Measurements from ENCODE around the gene ZMYND15. TPM values are rescaled to one million over a fixed set of nuclear protein-coding genes. Genes with fewer than 3 reads are reported as not detected.
A peak's percentile ranks its signal among the peaks of the same experiment; 100 is the strongest.

ZMYND15 gene
- total RNA-seq, 2 experiments from 2014 or later: not detected

DNA sequence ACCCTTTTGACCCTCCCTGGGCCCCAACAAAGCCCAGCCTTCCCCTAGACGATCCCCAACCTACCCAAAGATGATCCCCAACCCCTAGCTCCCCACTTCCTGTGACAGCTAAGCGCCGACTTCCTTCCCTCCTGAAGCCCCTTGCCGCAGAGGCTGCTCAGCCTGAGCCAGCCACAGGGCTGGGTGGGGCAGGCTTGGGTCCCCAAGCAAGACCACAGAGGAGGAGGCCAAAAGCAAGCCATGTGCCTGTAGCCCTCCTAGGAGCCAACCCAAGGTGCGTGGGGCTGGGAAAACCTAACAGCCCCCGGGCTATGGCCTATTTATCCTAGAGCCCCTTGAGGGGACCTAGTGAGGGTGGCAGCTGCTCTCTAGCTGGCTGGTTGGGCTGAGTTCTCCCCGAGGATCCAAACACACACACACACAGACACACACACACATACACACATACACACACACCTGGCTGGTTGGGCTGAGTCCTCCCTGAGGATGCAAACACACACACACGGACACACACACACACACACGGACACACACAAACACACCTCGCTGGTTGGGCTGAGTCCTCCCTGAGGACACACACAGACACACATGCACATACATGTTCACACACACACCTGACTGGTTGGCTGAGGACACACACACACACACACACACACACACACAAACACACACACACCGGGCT, 24.4 kb upstream of the ZMYND15 start:
- Mint-ChIP-seq H3K4me3 (peak overlapping the region; percentile 68), H3K9me3 (no peaks in the 10 kb centered on the region), H3K4me1 (ENCODE audit: low read depth) (peaks cover 40% of the 10 kb centered on the region), H3K36me3 (ENCODE audit: low read depth) (peaks cover 53% of the 10 kb centered on the region), H3K27ac (peak overlapping the region; percentile 86), H3K27me3 (no peaks in the 10 kb centered on the region)
- TF ChIP-seq, protein P1, sequence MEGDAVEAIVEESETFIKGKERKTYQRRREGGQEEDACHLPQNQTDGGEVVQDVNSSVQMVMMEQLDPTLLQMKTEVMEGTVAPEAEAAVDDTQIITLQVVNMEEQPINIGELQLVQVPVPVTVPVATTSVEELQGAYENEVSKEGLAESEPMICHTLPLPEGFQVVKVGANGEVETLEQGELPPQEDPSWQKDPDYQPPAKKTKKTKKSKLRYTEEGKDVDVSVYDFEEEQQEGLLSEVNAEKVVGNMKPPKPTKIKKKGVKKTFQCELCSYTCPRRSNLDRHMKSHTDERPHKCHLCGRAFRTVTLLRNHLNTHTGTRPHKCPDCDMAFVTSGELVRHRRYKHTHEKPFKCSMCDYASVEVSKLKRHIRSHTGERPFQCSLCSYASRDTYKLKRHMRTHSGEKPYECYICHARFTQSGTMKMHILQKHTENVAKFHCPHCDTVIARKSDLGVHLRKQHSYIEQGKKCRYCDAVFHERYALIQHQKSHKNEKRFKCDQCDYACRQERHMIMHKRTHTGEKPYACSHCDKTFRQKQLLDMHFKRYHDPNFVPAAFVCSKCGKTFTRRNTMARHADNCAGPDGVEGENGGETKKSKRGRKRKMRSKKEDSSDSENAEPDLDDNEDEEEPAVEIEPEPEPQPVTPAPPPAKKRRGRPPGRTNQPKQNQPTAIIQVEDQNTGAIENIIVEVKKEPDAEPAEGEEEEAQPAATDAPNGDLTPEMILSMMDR (IDR thresholded peaks at IDR 0.05): no peak
- intact Hi-C loops (cut with micrococcal nuclease): no loop called here
- ATAC-seq (peak; percentile 5), DNase-seq (peak; percentile 67)
- CTCF ChIA-PET: interaction anchor here (1.2 to 1.3 kb wide), 2 partner anchors 75 to 294 kb away, joined by 3 to 5 read pairs; no protein-coding TSS in a partner anchor
- POLR2A ChIA-PET: interaction anchor here (0.6 to 1.5 kb wide), 4 partner anchors 11 to 59 kb away, joined by 3 to 5 read pairs (median 4); no protein-coding TSS in a partner anchor

DNA sequence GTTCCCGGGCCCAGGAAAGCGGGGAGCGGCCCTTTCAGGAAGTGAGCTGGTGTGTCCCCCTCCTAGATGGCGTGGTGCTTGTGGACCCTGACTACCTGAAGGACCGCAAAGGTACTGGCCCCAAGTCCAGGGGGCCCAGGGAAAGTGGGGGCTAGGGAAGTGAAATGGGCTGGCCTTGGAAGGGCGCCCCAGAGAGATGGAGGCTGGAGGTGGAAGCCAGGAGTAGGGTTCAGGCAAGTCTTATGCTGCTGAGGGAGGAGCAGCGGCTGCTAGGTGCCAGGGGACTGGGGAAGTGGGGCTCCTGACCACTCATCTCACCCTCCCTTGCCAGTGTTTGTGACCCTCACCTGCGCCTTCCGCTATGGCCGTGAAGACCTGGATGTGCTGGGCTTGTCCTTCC, 23.6 kb upstream of the ZMYND15 start:
- intact Hi-C loops (cut with micrococcal nuclease): no loop called here
- TF ChIP-seq, protein P1 (IDR thresholded peaks at IDR 0.05): no peak
- POLR2A ChIA-PET: interaction anchor here (0.5 to 1.5 kb wide), 4 partner anchors 10 to 243 kb away, joined by 3 to 5 read pairs (median 3); no protein-coding TSS in a partner anchor
- Mint-ChIP-seq H3K4me1 (ENCODE audit: low read depth) (peaks cover 40% of the 10 kb centered on the region), H3K36me3 (ENCODE audit: low read depth) (peaks cover 58% of the 10 kb centered on the region), H3K27ac (peak overlapping the region; percentile 86), H3K4me3 (peak overlapping the region; percentile 68), H3K27me3 (no peaks in the 10 kb centered on the region), H3K9me3 (no peaks in the 10 kb centered on the region)
- ATAC-seq (no peak), DNase-seq (no peak)
- CTCF ChIA-PET: interaction anchor here (1.2 kb wide), 1 partner anchor 295 kb away, joined by 3 read pairs; no protein-coding TSS in a partner anchor

DNA sequence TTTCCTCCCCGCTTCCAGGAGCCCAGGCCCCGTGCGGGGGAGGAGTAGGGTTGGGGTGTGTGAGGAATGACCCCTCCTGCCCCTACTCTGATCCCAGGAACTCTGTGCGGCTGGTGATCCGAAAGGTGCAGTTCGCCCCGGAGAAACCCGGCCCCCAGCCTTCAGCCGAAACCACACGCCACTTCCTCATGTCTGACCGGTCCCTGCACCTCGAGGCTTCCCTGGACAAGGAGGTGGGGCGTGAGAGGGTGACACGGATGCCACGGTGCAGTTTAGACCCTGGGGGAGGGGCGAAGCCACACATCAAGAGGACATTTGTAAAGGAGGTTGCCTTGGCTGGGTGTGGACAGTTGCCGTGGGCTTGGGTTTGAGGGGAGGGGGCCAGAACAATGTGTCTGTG, 21.8 kb upstream of the ZMYND15 start:
- ChIA-PET CTCF (no interaction called here), POLR2A (interaction anchor here (1.3 to 1.9 kb wide), 2 partner anchors 11 to 14 kb away, joined by 3 to 4 read pairs; partner anchors contain the start of gene MED11)
- no peaks in the 10 kb centered on the region for H3K9me3 Mint-ChIP-seq
- no peak for ATAC-seq
- peaks cover 46% of the 10 kb centered on the region for H3K36me3 Mint-ChIP-seq (ENCODE audit: low read depth)
- TF ChIP-seq, protein P1 (IDR thresholded peaks at IDR 0.05): no peak
- peak overlapping the region; percentile 38 for H3K27ac Mint-ChIP-seq
- intact Hi-C loops (cut with micrococcal nuclease): no loop called here
- no peak for DNase-seq
- H3K4me3 Mint-ChIP-seq: no peak overlapping the region
- peaks cover 30% of the 10 kb centered on the region for H3K4me1 Mint-ChIP-seq (ENCODE audit: low read depth)
- H3K27me3 Mint-ChIP-seq: no peaks in the 10 kb centered on the region

DNA sequence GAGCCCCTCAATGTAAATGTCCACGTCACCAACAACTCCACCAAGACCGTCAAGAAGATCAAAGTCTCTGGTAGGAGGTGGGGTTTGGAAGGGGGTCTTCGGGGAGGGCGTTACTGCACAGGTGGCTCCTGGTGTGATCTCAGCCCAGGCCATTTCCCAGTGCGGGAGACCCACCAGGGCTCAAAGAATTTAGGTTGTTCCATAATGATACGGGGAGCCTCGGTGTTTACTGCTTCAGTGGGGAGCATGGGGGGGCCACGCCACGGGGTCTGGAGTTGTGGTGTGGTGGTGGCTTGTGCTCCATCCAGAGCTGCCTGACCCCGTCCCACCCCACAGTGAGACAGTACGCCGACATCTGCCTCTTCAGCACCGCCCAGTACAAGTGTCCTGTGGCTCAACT, 21.4 kb upstream of the ZMYND15 start:
- peaks cover 30% of the 10 kb centered on the region for H3K4me1 Mint-ChIP-seq (ENCODE audit: low read depth)

More for the DNA sequence above, 21.4 kb upstream of the ZMYND15 start:
- ChIA-PET POLR2A (interaction anchor here (0.6 to 1.9 kb wide), 3 partner anchors 9 to 14 kb away, joined by 3 to 4 read pairs (median 3); partner anchors contain the start of genes MED11 and PELP1), CTCF (no interaction called here)
- peak overlapping the region; percentile 8 for H3K27ac Mint-ChIP-seq
- H3K9me3 Mint-ChIP-seq: no peaks in the 10 kb centered on the region
- intact Hi-C loops (cut with micrococcal nuclease): no loop called here
- no peaks in the 10 kb centered on the region for H3K27me3 Mint-ChIP-seq
- H3K36me3 Mint-ChIP-seq (ENCODE audit: low read depth): peaks cover 46% of the 10 kb centered on the region
- no peak for ATAC-seq
- no peak for DNase-seq
- H3K4me3 Mint-ChIP-seq: no peak overlapping the region
- TF ChIP-seq, protein P1 (IDR thresholded peaks at IDR 0.05): no peak

Measured in activated CD8-positive, alpha-beta T cell treated with anti-CD3 and anti-CD28 coated beads for 36 hours (primary cell).